GM21528 (cell line): ENCODE measurements around the gene BHLHA9.

Experiments used
- ATAC-seq: cut with Tn5 transposase; IDR thresholded peaks from one replicate; pipeline ENCODE4 v1.9.1; 2021; ENCODE audit warnings: mild to moderate bottlenecking, moderate library complexity; ENCODE audit not compliant: unreplicated experiment, low FRiP score

The BHLHA9 gene

DNA sequence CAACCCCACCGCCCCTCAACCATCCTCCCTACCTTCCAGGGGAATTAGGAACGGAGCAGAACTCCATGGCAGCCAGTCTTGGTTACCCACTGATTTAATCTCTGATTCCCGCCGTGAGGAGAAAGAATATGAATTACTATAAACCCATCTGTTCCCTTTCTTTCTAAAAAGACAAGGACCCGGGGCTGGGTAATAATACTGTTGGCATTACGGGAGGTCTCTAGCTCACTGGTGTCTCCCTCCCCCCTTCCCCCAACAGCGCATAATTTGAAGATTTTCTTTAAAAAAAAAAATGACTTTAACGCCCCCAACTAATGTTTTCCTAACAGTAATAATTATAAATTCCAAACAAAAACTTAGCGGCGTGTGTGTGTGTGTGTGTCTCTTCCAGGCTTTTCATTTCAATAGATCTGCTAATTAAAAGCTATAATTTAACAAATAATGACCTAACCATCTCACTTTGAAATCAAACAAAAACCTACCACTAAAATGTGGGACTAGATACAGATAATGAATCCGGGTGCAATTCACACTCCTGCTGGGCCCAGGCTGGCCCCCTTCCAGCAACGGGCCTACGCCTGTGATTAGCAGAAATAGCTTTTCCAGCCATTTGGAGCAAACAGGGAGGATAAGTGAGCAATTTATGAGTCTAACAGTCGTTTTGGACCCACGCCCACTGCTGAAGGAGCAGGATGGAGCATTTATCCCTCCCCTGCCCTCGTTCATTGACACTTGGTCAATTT lies 18.2 kb upstream of the BHLHA9 start:
- no peak for ATAC-seq

DNA sequence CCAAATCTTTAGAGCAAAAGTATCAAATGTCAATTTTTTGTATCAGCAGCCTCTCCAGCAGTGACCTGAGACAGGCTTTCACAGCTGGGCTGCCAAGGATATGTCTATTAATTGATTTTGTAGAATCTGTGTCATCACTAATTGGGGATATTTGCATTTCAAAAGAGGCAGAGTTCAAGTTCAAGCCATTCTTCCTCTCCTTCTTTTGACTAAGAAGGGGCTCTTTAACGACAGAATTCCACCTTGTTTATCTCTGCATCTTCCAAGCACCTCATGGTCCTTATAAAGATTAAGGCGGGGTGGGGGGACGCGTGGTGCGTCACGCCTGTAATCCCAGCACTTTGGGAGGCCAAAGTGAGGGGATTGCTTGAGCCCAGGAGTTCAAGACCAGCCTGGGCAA lies 15.2 kb upstream of the BHLHA9 start:
- ATAC-seq, result no peak

DNA sequence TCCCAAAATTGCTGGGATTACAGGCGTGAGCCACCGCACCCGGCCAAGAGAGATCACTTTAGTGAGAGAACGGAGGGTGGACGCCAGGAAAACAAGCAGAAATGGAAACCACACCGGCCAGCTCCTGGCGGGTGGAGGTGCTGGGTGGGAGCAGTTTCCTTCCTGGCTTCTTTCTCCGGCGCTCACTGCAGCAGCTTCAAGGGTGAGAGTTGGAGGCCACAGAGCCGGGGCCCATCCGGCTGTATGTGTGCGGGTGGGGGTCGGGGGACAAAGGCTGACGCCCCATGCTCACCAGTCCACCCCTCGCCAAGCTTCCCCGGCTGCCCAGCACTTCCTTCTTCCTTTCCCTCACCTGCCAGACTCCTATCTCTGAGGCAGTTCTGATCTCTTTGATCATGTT lies 13.5 kb upstream of the BHLHA9 start:
- no peak for ATAC-seq

DNA sequence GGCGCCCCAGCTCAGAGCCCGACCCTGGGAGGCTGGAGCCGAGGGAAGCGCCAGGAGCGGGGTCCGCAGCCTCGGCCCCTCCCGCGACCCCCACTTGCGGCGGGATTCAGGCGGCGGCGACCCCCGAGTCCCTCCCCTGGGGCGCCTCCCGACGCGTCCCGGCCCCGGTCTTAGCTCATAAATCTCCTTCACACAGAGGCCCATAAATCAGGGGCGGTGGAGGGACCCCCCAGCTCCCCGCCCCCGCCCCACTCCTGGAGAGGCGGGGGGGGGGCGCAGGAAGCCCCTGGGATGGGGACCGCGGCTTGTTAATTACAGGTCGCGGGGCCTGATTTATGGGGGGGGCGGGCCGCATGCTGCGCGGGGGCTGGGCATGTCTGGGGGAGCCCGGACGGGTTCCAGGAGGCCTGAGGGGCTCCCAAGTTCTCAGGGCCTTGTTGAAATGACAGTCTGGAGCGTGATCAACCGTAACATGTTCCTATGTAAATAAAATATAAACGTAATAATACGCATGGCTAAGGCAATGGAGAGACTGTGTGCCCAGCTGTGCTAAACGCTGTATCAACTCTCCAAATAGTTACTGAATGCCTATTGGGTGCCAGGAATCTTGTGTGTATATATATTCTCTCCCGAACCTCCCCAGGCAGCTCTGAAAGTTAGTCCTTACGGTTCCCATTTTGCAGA lies 10.0 kb upstream of the BHLHA9 start:
- no peak for ATAC-seq

DNA sequence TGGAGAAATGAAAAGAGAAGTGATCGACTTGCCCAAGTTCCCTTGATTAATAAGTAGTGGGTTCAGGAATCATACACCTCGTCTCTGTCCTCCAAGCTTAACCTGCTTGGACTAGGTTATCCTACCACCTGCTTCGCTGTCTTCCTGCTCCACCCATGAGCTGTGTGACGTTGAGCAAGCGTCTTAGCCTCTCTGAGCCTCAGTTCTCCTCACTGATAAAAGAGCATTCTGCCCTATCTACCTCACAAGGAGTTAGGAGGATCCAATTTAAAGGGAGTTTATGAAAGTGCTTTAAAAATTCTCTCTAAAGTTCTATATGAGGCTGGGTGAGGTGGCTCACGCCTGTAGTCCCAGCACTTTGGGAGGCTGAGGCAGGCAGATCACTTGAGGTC lies 9.5 kb upstream of the BHLHA9 start:
- ATAC-seq, result no peak

DNA sequence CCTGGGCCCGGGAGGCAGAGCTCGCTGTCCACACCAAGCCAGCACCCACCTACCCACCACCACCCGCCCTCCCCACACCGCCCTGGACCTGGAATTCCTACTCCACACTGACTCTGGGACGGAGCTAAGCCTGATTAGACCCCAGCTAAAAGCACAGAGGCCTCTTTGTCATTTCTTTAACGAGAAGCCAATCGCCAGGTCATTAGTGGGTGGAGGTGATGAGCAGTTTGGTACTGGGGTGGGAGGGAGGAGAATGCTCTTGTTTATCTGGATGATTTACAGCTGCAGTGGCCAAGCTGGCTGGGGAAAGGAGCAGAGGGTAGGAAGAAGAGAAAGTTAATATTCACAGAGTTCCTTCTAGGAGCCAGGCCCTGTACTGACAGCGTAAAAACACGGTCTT lies 6.0 kb upstream of the BHLHA9 start:
- no peak for ATAC-seq

DNA sequence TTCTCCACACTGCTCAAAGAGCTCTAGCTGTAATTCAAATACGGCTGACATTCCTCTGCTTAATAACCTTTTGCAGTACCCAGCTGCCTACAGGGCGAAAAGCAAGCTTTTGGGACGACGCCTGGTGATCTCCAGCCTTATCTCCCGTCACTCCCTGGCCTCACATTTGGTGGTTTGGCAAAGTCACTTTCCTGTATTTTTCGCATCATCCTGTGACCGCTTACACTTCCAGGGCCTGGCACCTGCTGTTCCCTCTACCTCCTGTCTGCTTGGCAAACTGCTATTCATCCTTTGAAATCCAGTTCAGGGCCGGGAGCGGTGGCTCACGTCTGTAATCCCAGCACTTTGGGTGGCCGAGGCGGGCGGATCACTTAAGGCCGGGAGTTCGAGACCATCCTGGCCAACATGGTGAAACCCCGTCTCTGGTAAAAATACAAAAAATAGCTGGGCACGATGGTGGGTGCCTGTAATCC lies 2.7 kb upstream of the BHLHA9 start:
- ATAC-seq, result no peak

DNA sequence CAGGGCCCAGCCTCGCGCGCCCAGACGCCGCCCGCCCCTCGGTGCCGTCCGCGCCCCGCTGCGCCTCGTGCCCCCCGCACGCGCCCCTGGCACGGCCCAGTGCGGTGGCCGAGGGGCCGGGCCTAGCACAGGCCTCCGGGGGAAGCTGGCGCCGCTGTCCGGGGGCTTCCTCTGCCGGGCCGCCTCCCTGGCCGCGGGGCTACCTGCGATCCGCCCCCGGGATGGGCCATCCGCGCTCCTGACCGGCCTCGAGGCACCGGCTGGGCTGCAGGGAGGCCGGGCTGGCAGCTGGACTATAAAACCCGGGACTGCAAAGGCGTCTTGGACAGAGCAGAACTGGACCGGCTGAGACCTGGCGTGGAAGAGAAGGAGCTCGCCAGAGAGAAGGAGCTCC lies 783 bp downstream of the BHLHA9 start:
- no peak for ATAC-seq

DNA sequence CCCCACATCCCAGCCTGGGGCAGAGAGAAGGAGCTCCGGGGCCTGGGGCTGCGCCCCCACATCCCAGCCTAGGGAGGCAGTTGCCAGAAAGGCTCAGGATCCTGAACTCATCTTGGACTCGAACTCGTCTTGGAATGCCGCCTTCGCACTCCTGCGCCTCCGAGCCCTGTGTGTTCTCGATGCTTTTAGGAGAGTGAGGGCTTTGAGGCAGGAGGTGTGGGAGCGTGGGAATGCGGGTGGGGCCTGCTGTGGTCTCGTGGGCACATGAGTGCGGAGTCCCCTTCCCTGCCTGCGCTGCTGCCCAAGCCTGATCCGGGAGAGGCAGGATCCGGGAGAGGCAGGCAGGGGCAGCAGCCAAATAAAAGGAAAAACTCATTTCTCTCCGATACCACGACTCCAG lies 1.2 kb downstream of the BHLHA9 start:
- no peak for ATAC-seq

DNA sequence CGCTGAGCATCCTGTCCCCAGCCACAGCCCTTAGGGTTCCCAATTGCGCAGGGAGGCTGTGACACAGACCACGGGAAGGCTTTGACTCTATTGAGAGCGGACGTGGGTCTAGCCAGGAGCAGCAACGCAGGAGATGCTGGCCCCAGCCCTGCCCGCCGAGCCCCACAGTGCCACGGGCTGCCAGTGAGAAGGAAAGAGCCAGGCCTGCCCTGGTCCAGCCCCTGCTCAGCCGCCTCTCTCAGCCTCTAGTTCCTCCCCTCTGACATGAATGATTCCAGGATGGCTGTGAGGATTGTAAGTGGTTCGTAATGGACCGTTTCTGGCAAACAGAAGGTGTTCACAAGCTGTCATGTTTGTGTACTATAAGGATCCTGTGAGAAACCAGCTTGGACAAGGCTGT lies 2.5 kb downstream of the BHLHA9 start:
- no peak for ATAC-seq

DNA sequence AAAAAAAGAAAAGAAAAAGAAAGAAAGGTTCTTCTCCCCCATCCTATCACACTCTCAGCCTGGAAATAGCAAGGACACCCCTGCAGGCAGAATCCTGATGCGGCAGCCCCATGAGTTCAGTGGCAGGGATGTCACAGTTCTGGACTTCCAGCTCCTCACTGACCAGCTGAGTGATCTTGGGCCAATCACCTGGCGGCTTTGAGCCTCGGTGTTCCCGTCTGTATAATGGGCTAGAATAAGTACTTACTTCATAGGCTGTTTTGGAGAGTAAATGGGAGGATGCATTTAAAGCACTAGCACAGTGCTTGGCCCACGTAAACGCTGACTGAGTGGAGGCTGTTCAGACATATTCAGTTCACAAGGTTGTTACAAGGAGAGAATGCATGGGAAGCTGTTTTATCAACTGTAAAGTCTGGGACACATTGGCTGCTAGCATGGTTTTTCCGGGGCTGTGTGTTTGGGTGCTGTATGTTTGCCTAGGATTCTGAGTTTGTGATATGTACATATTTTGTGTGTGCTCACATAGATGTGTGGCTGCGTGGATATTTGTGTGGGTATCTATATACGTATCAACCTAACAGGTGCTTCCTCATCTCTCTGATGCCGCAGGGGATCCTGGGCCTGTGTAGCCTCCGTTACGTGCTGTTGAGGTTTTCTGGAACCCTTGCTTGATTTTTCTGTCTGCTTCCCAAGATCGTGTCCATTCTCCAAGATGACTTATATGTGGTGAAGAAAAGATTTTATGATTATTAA lies 3.4 kb downstream of the BHLHA9 start:
- ATAC-seq, result no peak

DNA sequence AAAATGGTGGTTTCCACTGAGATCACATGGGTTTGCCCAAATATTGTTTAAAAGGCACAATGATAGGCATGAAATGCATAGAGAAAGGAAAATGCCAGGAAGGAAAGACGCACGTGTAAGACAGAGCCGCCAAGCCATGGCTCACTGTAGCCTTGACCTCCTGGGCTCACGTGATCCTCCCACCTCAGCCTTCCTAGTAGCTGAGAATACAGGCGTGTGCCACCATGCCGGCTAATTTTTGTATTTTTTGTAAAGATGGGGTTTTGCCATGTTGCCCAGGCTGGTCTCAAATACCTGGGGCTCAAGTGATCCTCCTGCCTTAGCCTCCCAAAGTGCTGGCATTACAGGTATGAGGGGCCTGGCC lies 4.0 kb downstream of the BHLHA9 start:
- ATAC-seq, result no peak

DNA sequence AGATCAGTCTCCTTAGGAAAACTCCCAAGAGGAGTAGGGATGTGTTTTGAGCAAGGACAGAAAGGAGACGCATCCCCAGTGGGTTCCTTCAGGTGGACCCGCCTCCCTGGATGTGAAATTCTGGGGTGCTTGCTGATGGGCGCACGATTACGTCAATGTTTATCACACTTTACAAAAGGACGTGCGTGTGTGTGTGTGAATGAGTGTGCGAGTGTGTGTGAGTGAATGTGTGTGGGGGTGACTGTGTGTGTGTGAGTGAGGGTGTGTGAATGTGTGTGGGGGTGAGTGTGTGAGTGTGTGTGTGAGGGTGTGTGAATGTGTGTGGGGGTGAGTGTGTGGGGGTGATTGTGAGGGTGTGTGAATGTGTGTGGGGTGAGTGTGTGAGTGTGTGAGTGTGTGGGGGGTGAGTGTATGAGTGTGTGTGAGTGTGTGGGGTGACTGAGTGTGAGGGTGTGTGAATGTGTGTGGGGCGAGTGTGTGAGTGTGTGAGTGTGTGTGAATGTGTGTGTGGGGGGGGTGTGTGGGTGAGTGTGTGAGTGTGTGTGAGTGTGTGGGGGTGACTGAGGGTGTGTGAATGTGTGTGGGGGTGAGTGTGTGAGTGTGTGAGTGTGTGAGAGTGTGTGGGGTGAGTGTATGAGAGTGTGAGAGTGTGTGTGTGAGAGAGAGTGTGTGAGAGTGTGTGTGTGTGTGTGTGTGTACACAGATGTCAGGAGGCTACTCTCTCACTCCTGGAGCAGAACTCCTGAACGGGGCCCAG lies 5.1 kb downstream of the BHLHA9 start:
- ATAC-seq, result no peak

DNA sequence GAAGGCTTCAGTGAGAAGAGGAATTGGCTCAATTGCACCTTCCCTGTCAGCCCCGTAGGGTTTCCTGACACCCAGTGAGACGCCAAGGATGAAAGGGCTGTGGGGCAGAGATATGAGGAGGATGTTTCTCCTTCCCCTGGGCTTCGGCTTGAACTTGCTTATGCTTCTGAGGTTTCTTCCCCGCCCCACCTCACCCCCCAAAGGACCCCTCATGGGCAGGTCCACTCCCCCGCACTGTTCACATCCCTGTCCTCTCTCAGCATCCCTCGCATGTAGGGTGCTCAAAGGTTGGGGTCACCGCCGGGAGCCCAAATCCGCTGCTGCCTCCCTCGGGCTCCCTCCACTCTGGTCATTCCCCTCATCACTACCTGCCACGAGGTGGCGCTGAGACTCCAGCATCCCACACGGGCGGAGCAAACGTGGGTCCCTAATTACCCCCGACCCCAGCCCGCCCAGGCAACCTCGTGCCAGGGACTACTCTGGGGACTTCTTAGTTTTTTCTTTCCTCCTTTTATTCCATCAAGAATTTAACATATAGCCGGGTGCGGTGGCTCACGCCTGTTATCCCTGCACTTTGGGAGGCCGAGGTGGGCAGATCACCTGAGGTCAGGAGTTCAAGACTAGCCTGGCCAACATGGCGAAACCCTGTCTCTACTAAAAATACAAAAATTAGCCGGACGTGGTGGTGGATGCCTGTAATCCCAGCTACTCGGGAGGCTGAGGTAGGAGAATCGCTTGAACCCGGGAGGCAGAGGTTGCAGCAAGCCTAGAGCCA lies 5.9 kb downstream of the BHLHA9 start:
- ATAC-seq, result no peak

DNA sequence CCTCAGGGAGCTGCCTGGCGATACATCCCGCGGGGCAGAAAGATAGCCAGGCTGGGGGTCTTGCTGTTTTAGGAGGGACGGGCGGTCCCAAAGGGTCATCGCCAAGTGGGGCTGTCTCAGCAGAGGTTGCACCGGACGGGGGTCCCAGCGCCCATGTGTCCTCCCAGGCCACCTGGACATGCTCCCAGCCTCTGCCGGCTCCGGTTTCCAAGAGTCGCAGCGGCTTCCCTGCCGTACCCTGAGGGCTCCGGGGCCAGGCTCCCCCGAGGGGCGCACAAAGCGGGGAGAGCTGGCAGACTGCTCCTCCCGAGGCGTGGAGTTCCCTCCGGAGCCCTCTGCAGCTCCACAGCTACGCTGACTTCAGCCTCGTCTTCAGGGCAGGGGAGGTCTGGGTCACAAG lies 10.4 kb downstream of the BHLHA9 start:
- no peak for ATAC-seq

DNA sequence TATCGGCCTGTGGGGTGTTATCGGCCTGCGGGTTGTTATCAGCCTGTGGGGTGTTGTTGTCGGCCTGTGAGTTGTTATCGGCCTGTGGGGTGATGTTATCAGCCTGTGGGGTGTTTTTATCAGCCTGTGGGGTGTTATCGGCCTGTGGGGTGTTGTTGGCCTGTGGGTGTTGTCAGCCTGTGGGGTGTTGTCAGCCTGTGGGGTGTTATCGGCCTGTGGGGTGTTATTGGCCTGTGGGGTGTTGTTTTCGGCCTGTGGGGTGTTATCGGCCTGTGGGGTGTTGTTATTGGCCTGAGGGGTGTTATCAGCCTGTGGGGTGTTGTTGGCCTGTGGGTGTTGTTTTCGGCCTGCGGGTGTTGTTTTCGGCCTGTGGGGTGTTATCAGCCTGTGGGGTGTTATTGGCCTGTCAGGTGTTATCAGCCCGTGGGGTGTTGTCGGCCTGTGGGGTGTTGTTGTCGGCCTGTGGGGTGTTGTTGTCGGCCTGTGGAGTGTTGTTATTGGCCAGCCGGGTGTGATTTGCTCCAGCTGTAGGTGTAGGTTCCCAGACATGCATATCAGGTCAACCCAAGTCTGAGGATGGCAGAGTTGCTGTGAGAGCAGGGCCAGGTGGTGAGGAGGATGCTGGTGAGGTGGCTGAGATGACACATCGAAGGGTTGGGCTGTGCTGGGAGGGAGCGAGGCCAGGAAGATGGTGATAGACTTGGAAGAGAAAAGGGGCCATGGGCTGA lies 16.3 kb downstream of the BHLHA9 start:
- no peak for ATAC-seq

DNA sequence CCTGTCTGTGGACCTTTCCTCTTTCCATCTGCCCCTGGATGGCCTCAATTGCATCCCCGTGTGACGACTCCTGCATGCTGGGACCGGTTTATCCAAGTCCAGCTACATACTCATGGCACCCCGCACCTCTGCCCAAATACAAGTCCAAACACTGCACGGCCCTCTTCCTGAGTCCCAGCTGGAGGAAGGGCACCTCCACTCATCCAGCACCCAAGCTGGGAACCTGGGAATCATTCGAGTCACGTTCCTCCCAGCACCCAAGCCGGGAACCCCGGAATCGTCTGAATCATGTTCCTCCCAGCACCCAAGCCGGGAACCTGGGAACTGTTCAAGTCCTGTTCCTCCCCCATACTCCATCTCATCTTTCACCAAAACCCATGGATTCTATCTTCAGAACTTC lies 19.5 kb downstream of the BHLHA9 start:
- ATAC-seq, result no peak

DNA sequence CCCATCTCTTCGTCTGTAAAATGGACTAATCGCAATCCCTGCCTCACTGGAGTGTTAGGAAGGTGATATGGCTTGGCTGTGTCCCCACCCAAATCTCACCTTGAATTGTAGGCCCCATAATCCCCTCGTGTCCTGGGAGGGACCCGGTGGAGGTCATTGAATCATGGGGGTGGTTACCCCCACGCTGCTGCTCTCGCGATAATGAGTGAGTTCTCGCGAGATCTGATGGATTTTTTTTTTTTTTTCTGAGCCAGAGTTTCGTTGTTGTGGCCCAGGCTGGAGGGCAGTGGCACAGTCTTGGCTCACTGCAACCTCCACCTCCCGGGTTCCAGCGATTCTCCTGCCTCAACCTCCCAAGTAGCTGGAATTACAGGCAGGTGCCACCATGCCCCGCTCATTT lies 20.4 kb downstream of the BHLHA9 start:
- ATAC-seq, result no peak

DNA sequence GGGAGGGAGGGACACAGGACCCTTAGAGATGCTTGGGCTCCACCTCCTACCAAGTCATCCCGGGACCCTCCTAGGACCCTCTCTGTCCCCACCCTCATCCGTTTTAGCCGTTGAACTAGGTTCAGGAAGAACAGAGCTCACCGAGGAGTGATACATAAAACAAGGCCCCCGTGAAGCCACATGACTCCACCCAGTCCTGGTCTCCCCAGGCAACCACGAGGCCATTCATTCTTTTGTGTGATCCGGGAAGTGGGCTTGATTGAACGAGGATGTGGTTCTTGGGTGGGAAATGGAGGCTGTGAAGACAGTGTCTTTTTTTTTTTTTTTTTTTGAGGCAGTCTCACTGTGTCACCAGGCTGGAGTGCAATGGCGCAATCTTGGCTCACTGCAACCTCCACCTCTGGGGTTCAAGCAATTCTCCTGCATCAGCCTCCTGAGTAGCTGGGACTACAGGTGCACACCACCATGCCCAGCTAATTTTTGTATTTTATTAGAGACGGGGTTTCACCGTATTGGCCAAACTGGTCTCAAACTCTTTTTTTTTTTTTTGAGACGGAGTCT lies 24.0 kb downstream of the BHLHA9 start:
- no peak for ATAC-seq
